ENCODE data around the gene SPCS2. TPM values are rescaled to one million over a fixed set of nuclear protein-coding genes. Genes with fewer than 3 reads are reported as not detected.
"Not testable (repeated sequence)": the region's sequence is repeated elsewhere in the genome, so short reads cannot be mapped to it uniquely, and the experiment has no call there.

SPCS2 gene
- total RNA-seq, 1 donor from 2014 or later: 76.8 TPM

- ATAC-seq: no peak
Observed at GRCh38 chr11:75002516-75002915, 53.5 kb downstream of the SPCS2 start.

GRCh38 chr11:75004215-75004614 is 55.1 kb downstream of the SPCS2 start:
- no peak for ATAC-seq

GRCh38 chr11:75011357-75011756 is 62.3 kb downstream of the SPCS2 start:
- ATAC-seq: no peak

GRCh38 chr11:75011872-75012271 is 62.8 kb downstream of the SPCS2 start:
- ATAC-seq: no peak

- ATAC-seq: no peak
Observed at GRCh38 chr11:75013051-75013450, 64.0 kb downstream of the SPCS2 start.

- ATAC-seq: no peak
Observed at GRCh38 chr11:75014129-75014528, 65.1 kb downstream of the SPCS2 start.

GRCh38 chr11:75019200-75019599 is 70.1 kb downstream of the SPCS2 start:
- not testable (repeated sequence) for ATAC-seq

- not testable (repeated sequence) for ATAC-seq
Observed at GRCh38 chr11:75020328-75020727, 71.3 kb downstream of the SPCS2 start.

- ATAC-seq: no peak
Observed at GRCh38 chr11:75022296-75022695, 73.2 kb downstream of the SPCS2 start.

- ATAC-seq: peak; percentile 85
Observed at GRCh38 chr11:75022759-75023396, 73.8 kb downstream of the SPCS2 start.

- ATAC-seq: no peak
Observed at GRCh38 chr11:75023446-75024067, 74.5 kb downstream of the SPCS2 start.

GRCh38 chr11:75024068-75024449 is 75.0 kb downstream of the SPCS2 start:
- no peak for ATAC-seq

- ATAC-seq: no peak
Observed at GRCh38 chr11:75024764-75025211, 75.7 kb downstream of the SPCS2 start.

GRCh38 chr11:75025561-75025960 is 76.5 kb downstream of the SPCS2 start:
- ATAC-seq: no peak

GRCh38 chr11:75028321-75028720 is 79.3 kb downstream of the SPCS2 start:
- no peak for ATAC-seq

Other genes with a start within 250 kb of the SPCS2 start
- gene CHRDL2, start 217.8 kb upstream of the SPCS2 start, total RNA-seq: 2.0 TPM
- 12.4 TPM for gene RNF169, start 200.4 kb upstream of the SPCS2 start, total RNA-seq
- gene XRRA1, start 175 bp upstream of the SPCS2 start, total RNA-seq: 2.4 TPM
- 2.7 TPM for gene NEU3, start 39.7 kb downstream of the SPCS2 start, total RNA-seq
- gene OR2AT4, start 147.6 kb downstream of the SPCS2 start, total RNA-seq: not detected
- 9.7 TPM for gene SLCO2B1, start 201.8 kb downstream of the SPCS2 start, total RNA-seq

Measured in esophagus mucosa (tissue), 1 donor.